ENCODE results near the gene ST8SIA2. TPM values are rescaled to one million over a fixed set of nuclear protein-coding genes. Genes with fewer than 3 reads are reported as not detected.

The ST8SIA2 gene
- total RNA-seq, 1 donor from 2014 or later, result 7.8 TPM

DNA sequence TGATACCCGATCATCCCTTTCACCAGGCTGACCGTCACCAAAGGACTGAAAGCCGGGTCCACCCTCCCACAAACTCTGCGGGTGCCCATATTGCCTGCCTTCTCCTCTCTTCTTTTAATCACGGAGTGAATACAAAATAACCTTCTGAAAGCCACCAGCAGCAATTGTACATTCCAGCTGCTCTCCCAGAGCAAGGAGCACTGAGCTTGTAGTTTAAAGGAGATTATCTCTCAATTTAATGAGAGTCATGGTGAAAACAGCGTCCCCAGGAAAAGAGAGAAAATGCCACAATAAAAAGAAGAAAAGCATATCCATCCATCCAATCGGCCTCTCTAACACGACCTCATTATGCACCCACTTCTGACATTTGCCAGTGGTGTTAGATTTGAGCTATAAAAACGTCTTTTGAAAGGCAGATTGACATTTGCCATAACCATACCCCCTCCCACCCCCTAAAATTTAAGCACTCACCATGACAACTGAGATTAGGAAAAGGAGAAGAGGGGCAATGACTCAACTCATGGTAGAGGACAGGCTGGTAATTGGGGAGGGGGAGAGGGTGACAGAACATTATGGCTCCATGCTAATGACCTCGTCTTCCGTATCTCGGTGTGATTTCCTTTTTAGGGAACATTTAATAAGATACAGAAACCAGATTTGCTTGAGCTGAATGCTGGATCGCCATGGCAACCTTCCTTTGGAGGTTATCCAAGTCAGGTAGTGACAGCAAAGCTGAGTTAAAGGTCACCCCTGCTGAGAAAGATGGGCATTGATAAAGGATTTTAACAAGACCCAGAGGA lies 106.2 kb downstream of the ST8SIA2 start:
- peaks cover 3 to 16% (median 5%) of the 10 kb centered on the region in 3 donors for H3K27me3 ChIP-seq (ENCODE audit: control insufficient read depth in 3 of 3, insufficient read depth in 3 of 3, low read length in 3 of 3)
- H3K36me3 ChIP-seq (ENCODE audit: control insufficient read depth in 3 of 3, insufficient read depth in 3 of 3, low read length in 3 of 3), result no peaks in the 10 kb centered on the region
- no peak overlapping the region for H3K4me3 ChIP-seq (ENCODE audit: low read length in 3 of 3)
- no peak overlapping the region for H3K27ac ChIP-seq (ENCODE audit: low read depth, low read length)
- H3K4me1 ChIP-seq (ENCODE audit: control insufficient read depth in 3 of 3, insufficient read depth in 3 of 3, low read length in 3 of 3), result no peaks in the 10 kb centered on the region
- H3K9me3 ChIP-seq (ENCODE audit: control insufficient read depth in 3 of 3, low read length in 3 of 3), result no peaks in the 10 kb centered on the region
- no peak overlapping the region for H3K9ac ChIP-seq (ENCODE audit: low read depth in 1 of 3, low read length in 3 of 3)

GRCh38 chr15:92502336-92502735 lies 108.7 kb downstream of the ST8SIA2 start:
- no peaks in the 10 kb centered on the region for H3K4me1 ChIP-seq (ENCODE audit: control insufficient read depth in 3 of 3, insufficient read depth in 3 of 3, low read length in 3 of 3)
- H3K27me3 ChIP-seq (ENCODE audit: control insufficient read depth in 3 of 3, insufficient read depth in 3 of 3, low read length in 3 of 3), result peaks cover 0 to 9% (median 0%) of the 10 kb centered on the region in 3 donors
- H3K9me3 ChIP-seq (ENCODE audit: control insufficient read depth in 3 of 3, low read length in 3 of 3), result no peaks in the 10 kb centered on the region
- no peaks in the 10 kb centered on the region for H3K36me3 ChIP-seq (ENCODE audit: control insufficient read depth in 3 of 3, insufficient read depth in 3 of 3, low read length in 3 of 3)
- no peak overlapping the region for H3K9ac ChIP-seq (ENCODE audit: low read depth in 1 of 3, low read length in 3 of 3)
- no peak overlapping the region for H3K27ac ChIP-seq (ENCODE audit: low read depth, low read length)
- H3K4me3 ChIP-seq (ENCODE audit: low read length in 3 of 3), result no peak overlapping the region

GRCh38 chr15:92502930-92503857 lies 109.5 kb downstream of the ST8SIA2 start:
- H3K4me1 ChIP-seq (ENCODE audit: control insufficient read depth in 3 of 3, insufficient read depth in 3 of 3, low read length in 3 of 3), result no peaks in the 10 kb centered on the region

GRCh38 chr15:92503889-92504288 lies 110.2 kb downstream of the ST8SIA2 start:
- Histone ChIP-seq H3K4me1 (ENCODE audit: control insufficient read depth in 3 of 3, insufficient read depth in 3 of 3, low read length in 3 of 3) (no peaks in the 10 kb centered on the region), H3K36me3 (ENCODE audit: control insufficient read depth in 3 of 3, insufficient read depth in 3 of 3, low read length in 3 of 3) (no peaks in the 10 kb centered on the region), H3K9me3 (ENCODE audit: control insufficient read depth in 3 of 3, low read length in 3 of 3) (peaks cover 0 to 3% (median 0%) of the 10 kb centered on the region in 3 donors), H3K27ac (ENCODE audit: low read depth, low read length) (no peak overlapping the region), H3K4me3 (ENCODE audit: low read length in 3 of 3) (no peak overlapping the region), H3K27me3 (ENCODE audit: control insufficient read depth in 3 of 3, insufficient read depth in 3 of 3, low read length in 3 of 3) (peaks cover 0 to 6% (median 0%) of the 10 kb centered on the region in 3 donors), H3K9ac (ENCODE audit: low read depth in 1 of 3, low read length in 3 of 3) (no peak overlapping the region)

More at GRCh38 chr15:92502930-92503857, 109.5 kb downstream of the ST8SIA2 start:
- Histone ChIP-seq H3K36me3 (ENCODE audit: control insufficient read depth in 3 of 3, insufficient read depth in 3 of 3, low read length in 3 of 3) (no peaks in the 10 kb centered on the region), H3K9ac (ENCODE audit: low read depth in 1 of 3, low read length in 3 of 3) (no peak overlapping the region), H3K9me3 (ENCODE audit: control insufficient read depth in 3 of 3, low read length in 3 of 3) (peaks cover 0 to 3% (median 0%) of the 10 kb centered on the region in 3 donors), H3K27ac (ENCODE audit: low read depth, low read length) (no peak overlapping the region), H3K4me3 (ENCODE audit: low read length in 3 of 3) (no peak overlapping the region), H3K27me3 (ENCODE audit: control insufficient read depth in 3 of 3, insufficient read depth in 3 of 3, low read length in 3 of 3) (peaks cover 0 to 6% (median 0%) of the 10 kb centered on the region in 3 donors)

- H3K4me3 ChIP-seq (ENCODE audit: low read length in 3 of 3), result no peak overlapping the region
- H3K4me1 ChIP-seq (ENCODE audit: control insufficient read depth in 3 of 3, insufficient read depth in 3 of 3, low read length in 3 of 3), result no peaks in the 10 kb centered on the region
- no peaks in the 10 kb centered on the region for H3K36me3 ChIP-seq (ENCODE audit: control insufficient read depth in 3 of 3, insufficient read depth in 3 of 3, low read length in 3 of 3)
- no peak overlapping the region for H3K9ac ChIP-seq (ENCODE audit: low read depth in 1 of 3, low read length in 3 of 3)
- no peak overlapping the region for H3K27ac ChIP-seq (ENCODE audit: low read depth, low read length)
- H3K27me3 ChIP-seq (ENCODE audit: control insufficient read depth in 3 of 3, insufficient read depth in 3 of 3, low read length in 3 of 3), result no peaks in the 10 kb centered on the region
- H3K9me3 ChIP-seq (ENCODE audit: control insufficient read depth in 3 of 3, low read length in 3 of 3), result peaks cover 0 to 3% (median 0%) of the 10 kb centered on the region in 3 donors
Measured at GRCh38 chr15:92505611-92506010, 111.9 kb downstream of the ST8SIA2 start.

DNA sequence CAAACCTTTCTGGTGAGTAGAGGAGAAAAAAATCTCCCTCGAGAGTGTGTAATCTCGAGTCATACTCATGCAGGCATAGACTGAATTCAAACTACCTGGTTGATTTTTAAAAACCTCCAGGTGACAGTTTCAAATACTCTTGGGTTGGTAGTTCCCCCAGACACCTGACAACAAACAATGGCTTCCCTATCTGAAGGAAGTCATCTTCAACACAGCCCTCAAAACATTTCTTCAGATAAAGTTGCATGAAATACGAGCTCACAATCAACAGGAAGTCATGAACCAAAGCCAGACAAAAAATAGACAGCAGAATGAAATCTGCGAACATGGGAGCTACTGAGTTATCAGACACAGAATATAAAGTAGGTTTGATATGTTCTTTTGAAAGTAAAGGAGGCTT lies 112.8 kb downstream of the ST8SIA2 start:
- Histone ChIP-seq H3K36me3 (ENCODE audit: control insufficient read depth in 3 of 3, insufficient read depth in 3 of 3, low read length in 3 of 3) (no peaks in the 10 kb centered on the region), H3K4me3 (ENCODE audit: low read length in 3 of 3) (no peak overlapping the region), H3K9ac (ENCODE audit: low read depth in 1 of 3, low read length in 3 of 3) (no peak overlapping the region), H3K9me3 (ENCODE audit: control insufficient read depth in 3 of 3, low read length in 3 of 3) (peaks cover 0 to 3% (median 0%) of the 10 kb centered on the region in 3 donors), H3K27ac (ENCODE audit: low read depth, low read length) (no peak overlapping the region), H3K4me1 (ENCODE audit: control insufficient read depth in 3 of 3, insufficient read depth in 3 of 3, low read length in 3 of 3) (no peaks in the 10 kb centered on the region), H3K27me3 (ENCODE audit: control insufficient read depth in 3 of 3, insufficient read depth in 3 of 3, low read length in 3 of 3) (no peaks in the 10 kb centered on the region)

DNA sequence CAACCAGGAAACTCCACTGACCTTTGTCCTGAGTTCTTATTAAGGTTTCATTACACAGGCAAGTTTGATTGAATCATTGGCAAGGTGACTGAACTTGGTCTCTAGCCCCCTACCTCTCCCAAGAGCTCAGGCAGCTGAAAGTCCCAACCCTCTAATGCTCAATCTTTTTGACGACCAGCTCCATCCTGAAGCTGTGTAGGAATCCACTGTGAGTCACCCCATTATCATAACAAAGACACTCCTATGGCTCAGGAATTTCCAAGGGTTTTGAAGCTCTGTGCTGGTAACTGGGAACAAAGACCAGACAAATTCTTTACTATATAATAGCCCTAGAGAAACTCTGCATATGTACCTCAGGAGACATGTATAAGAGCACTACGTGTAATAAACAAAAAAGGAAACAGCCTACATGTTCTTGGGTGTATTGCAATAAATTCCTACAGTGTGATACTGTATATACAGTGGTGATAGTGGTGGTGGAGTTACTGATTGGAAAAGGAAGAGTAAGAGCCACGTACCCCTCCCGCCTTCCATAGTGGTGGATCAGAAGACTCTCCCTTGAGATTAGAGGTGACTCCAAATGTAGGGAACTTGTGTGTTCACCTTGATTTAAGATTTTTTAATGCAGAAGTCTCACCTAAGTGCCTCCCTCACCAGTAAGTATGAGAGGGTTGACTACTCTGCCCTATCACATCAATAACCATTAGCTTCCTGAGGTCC lies 116.6 kb downstream of the ST8SIA2 start:
- Histone ChIP-seq H3K9ac (ENCODE audit: low read depth in 1 of 3, low read length in 3 of 3) (no peak overlapping the region), H3K4me1 (ENCODE audit: control insufficient read depth in 3 of 3, insufficient read depth in 3 of 3, low read length in 3 of 3) (no peaks in the 10 kb centered on the region), H3K9me3 (ENCODE audit: control insufficient read depth in 3 of 3, low read length in 3 of 3) (peaks cover 0 to 3% (median 0%) of the 10 kb centered on the region in 3 donors), H3K27me3 (ENCODE audit: control insufficient read depth in 3 of 3, insufficient read depth in 3 of 3, low read length in 3 of 3) (no peaks in the 10 kb centered on the region), H3K27ac (ENCODE audit: low read depth, low read length) (no peak overlapping the region), H3K4me3 (ENCODE audit: low read length in 3 of 3) (no peak overlapping the region), H3K36me3 (ENCODE audit: control insufficient read depth in 3 of 3, insufficient read depth in 3 of 3, low read length in 3 of 3) (no peaks in the 10 kb centered on the region)

Small RNA genes lying within 50 kb of the gene (small RNA-seq; reads per million reads assigned to genes)
- gene RF01233, result not detected

Measured in skeletal muscle tissue (tissue), 5 donors.